CD4-positive, alpha-beta T cell (primary cell): ENCODE measurements around the gene PKD2. TPM values are rescaled to one million over a fixed set of nuclear protein-coding genes. Genes with fewer than 3 reads are reported as not detected.

Source experiments
- ATAC-seq: fragments of 200-7000 bp; cut with Tn5 transposase; one replicate; pipeline ENCODE4 v1.10.0; 2022; ENCODE audit warnings: mild to moderate bottlenecking; ENCODE audit not compliant: poor library complexity
- CTCF ChIA-PET: fragments of 350-600 bp; sonication (Branson Sonifier 250); formaldehyde crosslinking; loops from one replicate; lab custom pipeline; 2021; ENCODE audit warnings: antibody characterized with exemption, inconsistent platforms; lab: Charles Lee
- POLR2A ChIA-PET: fragments of 350-600 bp; sonication (Branson Sonifier 250); formaldehyde crosslinking; loops from one replicate; lab custom pipeline; 2021; ENCODE audit warnings: antibody characterized with exemption, inconsistent platforms; lab: Charles Lee
- DNase-seq, 14 experiments: peaks; one replicate each; pipeline ENCODE4 v3.0.0-alpha.2; 2013 to 2020; ENCODE audit warnings: mixed read lengths in 2 of 14
- H3K27ac ChIP-seq, 2 donors: one replicate each; pipeline versions ENCODE4 v1.5.1 to v1.7.0; 2013; ENCODE audit warnings: low read length in 2 of 2, low read depth in 1 of 2, mild to moderate bottlenecking in 1 of 2
- H3K27me3 ChIP-seq, 2 experiments: 1 replicate in 1 of 2; 2 replicates in 1 of 2; pipeline versions ENCODE4 v1.6.1 to v1.7.0; 2013; ENCODE audit warnings: low read length in 2 of 2, control low read depth in 1 of 2, mild to moderate bottlenecking in 1 of 2, moderate library complexity in 1 of 2; ENCODE audit not compliant: insufficient read depth in 2 of 2, control insufficient read depth in 1 of 2
- H3K36me3 ChIP-seq: one replicate; pipeline ENCODE4 v1.6.1; 2013; ENCODE audit warnings: low read length, control low read depth; ENCODE audit not compliant: insufficient read depth
- H3K4me1 ChIP-seq: one replicate; pipeline ENCODE4 v1.6.1; 2013; ENCODE audit warnings: low read length, control low read depth; ENCODE audit not compliant: insufficient read depth
- H3K4me3 ChIP-seq: one replicate; pipeline ENCODE4 v1.5.1; 2013; ENCODE audit warnings: mild to moderate bottlenecking, low read length, moderate library complexity
- H3K9me3 ChIP-seq, 2 experiments: 1 replicate in 1 of 2; 2 replicates in 1 of 2; pipeline versions ENCODE4 v1.6.1 to v1.7.0; 2013; ENCODE audit warnings: low read length in 2 of 2, mild to moderate bottlenecking in 2 of 2, control low read depth in 1 of 2, moderate library complexity in 1 of 2; ENCODE audit not compliant: control insufficient read depth in 1 of 2, insufficient read depth in 1 of 2
- H3K27ac Mint-ChIP-seq: one replicate; pipeline ENCODE4 v1.8.0; 2020; ENCODE audit warnings: mixed read lengths
- H3K27me3 Mint-ChIP-seq: one replicate; pipeline ENCODE4 v1.8.0; 2021; ENCODE audit warnings: mixed read lengths
- H3K36me3 Mint-ChIP-seq: one replicate; pipeline ENCODE4 v1.8.0; 2021; ENCODE audit warnings: low read depth, mixed read lengths
- H3K4me1 Mint-ChIP-seq: one replicate; pipeline ENCODE4 v1.8.0; 2021; ENCODE audit warnings: low read depth, mixed read lengths
- H3K4me3 Mint-ChIP-seq: one replicate; pipeline ENCODE4 v1.8.0; 2020; ENCODE audit warnings: mild to moderate bottlenecking, mixed read lengths
- H3K9me3 Mint-ChIP-seq: one replicate; pipeline ENCODE4 v1.8.0; 2020; ENCODE audit warnings: mixed read lengths
- CTCF ChIP-seq: fragments of 200-600 bp; IDR thresholded peaks from one replicate; pipeline ENCODE4 v1.8.0; 2022; ENCODE audit warnings: antibody characterized with exemption, mild to moderate bottlenecking
- intact Hi-C, 2 experiments: fragments of 100-400 bp; cut with DNase I in 1 of 2; cut with micrococcal nuclease in 1 of 2; formaldehyde crosslinking; loops; one replicate each; pipeline versions ENCODE4 v1.15.1 to v1.9.0; 2023 to 2025; cut with DNase I, micrococcal nuclease
- total RNA-seq, 174 experiments: library from RNA in 2 of 174; stranded (reverse) in 2 of 174; gene quantifications; one replicate each; pipeline ENCODE4 v1.2.3 and lab custom pipeline; 2021 to 2026

PKD2 gene
- total RNA-seq, 2 experiments from 2014 or later = 4.1 to 4.3 TPM

GRCh38 chr4:88062843-88063242 is 55.4 kb downstream of the PKD2 start:
- Histone ChIP-seq H3K4me1 (no peaks in the 10 kb centered on the region), H3K27me3 (no peaks in the 10 kb centered on the region), H3K4me3 (no peak overlapping the region), H3K27ac (no peak overlapping the region), H3K36me3 (peaks cover 25% of the 10 kb centered on the region), H3K9me3 (no peaks in the 10 kb centered on the region)
- Mint-ChIP-seq H3K36me3 (peaks cover 67% of the 10 kb centered on the region), H3K27ac (no peak overlapping the region), H3K4me1 (no peaks in the 10 kb centered on the region), H3K4me3 (no peak overlapping the region), H3K27me3 (no peaks in the 10 kb centered on the region), H3K9me3 (no peaks in the 10 kb centered on the region)
- ChIA-PET POLR2A (no interaction called here), CTCF (no interaction called here)
- no peak for DNase-seq
- intact Hi-C loops = no loop called here
- TF ChIP-seq CTCF = no peak
- ATAC-seq = no peak

DNA sequence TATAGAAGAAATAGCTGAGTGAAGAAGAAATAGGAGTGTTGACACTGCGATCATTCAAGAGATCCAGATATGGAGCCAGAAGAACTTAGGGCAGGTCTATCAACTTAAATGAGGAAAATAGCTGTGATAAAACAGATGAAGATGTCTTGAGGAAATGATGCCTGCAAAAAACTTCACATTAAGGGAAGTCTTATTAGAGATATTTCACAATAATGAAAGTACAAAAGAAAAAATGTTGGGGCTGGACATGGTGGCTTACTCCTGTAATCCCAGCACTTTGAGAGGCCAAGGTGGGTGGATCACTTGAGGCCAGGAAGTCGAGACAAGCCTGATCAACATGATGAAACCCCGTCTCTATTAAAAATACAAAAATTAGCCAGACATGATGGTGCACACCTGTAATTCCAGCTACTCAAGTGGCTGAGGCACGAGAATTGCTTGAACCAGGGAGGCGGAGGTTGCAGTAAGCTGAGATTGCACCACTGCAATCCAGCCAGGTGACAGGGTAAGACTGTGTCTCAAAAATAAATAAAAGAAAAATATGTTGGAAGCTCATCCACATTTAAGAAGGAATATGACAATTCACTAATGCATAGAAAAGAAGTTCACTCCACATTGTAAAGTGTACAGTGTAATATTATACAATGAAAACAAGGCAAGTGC is 56.3 kb downstream of the PKD2 start:
- no peak for DNase-seq
- no peaks in the 10 kb centered on the region for H3K4me1 Mint-ChIP-seq
- intact Hi-C loops = no loop called here

DNA sequence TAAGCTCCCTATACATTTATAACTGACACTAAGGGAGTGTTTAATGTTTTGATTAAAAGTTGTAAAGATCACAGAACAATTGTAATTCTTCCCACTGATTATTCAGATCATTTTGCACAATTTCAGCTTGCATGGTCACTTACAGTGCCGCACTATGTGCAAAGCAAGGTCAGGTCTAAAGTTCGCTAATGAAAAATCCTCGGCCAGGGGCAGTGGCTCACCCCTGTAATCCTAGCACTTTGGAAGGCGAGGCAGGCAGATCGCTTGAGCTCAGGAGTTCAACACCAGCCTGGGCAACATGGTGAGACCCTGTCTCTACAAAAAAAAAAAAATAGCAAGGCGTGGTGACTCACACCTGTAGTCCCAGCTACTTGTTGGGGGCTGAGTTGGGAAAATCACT is 57.0 kb downstream of the PKD2 start:
- peaks cover 27% of the 10 kb centered on the region for H3K36me3 ChIP-seq
- ChIA-PET POLR2A (no interaction called here), CTCF (interaction anchor here (1.3 kb wide), 1 partner anchor 35 kb away, joined by 3 read pairs; no protein-coding TSS in a partner anchor)
- H3K4me3 ChIP-seq = no peak overlapping the region
- Mint-ChIP-seq H3K36me3 (peaks cover 75% of the 10 kb centered on the region), H3K27me3 (no peaks in the 10 kb centered on the region), H3K9me3 (peaks cover 3% of the 10 kb centered on the region), H3K4me1 (no peaks in the 10 kb centered on the region), H3K27ac (no peak overlapping the region), H3K4me3 (no peak overlapping the region)
- no peaks in the 10 kb centered on the region for H3K27me3 ChIP-seq
- ATAC-seq (no peak), DNase-seq (no peak)
- no peak overlapping the region for H3K27ac ChIP-seq
- H3K9me3 ChIP-seq = peaks cover 0 to 5% of the 10 kb centered on the region in 2 experiments
- no peaks in the 10 kb centered on the region for H3K4me1 ChIP-seq
- intact Hi-C loops = no loop called here
- no peak for TF ChIP-seq CTCF

More for the DNA sequence above, 56.3 kb downstream of the PKD2 start:
- H3K27me3 Mint-ChIP-seq = no peaks in the 10 kb centered on the region
- H3K9me3 Mint-ChIP-seq = peaks cover 3% of the 10 kb centered on the region
- no peak overlapping the region for H3K4me3 Mint-ChIP-seq
- ChIA-PET CTCF (interaction anchor here (1.3 kb wide), 1 partner anchor 35 kb away, joined by 3 read pairs; no protein-coding TSS in a partner anchor), POLR2A (interaction anchor here (1.0 kb wide), 1 partner anchor 134 kb away, joined by 3 read pairs; no protein-coding TSS in a partner anchor)
- H3K36me3 Mint-ChIP-seq = peaks cover 73% of the 10 kb centered on the region
- no peaks in the 10 kb centered on the region for H3K27me3 ChIP-seq
- no peak for TF ChIP-seq CTCF
- no peaks in the 10 kb centered on the region for H3K4me1 ChIP-seq
- no peak overlapping the region for H3K4me3 ChIP-seq
- H3K36me3 ChIP-seq = peaks cover 27% of the 10 kb centered on the region
- peaks cover 0 to 5% of the 10 kb centered on the region in 2 experiments for H3K9me3 ChIP-seq
- ATAC-seq = no peak
- no peak overlapping the region for H3K27ac ChIP-seq
- H3K27ac Mint-ChIP-seq = no peak overlapping the region
